ENCODE measurements around the gene ZNF830.
"Not testable (repeated sequence)": the region's sequence is repeated elsewhere in the genome, so short reads cannot be mapped to it uniquely, and the experiment has no call there.

ZNF830 gene

DNA sequence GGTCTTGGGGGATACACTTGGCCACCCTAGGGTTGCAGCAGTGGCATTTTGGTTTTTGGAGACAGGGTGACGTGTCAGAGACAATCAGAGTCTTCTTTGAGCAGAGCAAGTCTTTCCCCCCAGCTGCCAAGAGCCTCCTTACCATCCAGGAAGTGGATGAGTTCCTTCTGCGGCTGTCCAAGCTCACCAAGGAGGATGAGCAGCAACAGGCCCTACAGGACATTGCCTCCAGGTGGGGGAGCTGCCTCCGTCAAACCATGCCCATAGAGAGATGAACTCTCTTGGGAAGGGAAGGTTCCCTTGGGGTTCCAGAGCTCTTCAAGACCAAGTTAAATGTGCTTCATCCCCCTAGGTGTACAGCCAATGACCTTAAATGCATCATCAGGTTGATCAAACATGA lies 30.3 kb downstream of the ZNF830 start:
- no peak for DNase-seq (ENCODE audit: low read depth)

DNA sequence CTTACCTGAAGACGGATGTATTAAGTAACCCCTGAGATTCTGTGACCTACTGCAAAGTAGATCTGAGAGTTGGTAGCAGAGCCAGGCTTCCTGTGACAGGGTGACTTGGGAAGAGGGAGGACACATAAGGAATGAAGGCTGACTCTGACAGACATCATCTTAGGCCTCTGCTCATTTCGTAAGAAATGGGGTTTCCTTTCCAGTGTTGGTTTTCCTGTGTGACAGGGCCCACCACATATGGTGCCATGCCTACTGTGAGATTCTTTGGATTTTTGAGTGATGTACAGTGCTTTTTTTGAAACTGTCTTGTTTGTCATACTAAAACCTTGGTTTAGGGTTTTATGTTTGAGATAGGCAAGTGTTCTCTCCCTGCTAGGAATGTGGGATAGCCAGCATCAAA lies 31.7 kb downstream of the ZNF830 start:
- DNase-seq (ENCODE audit: low read depth): no peak

- no peak for DNase-seq (ENCODE audit: low read depth)
These were observed 35.3 kb downstream of the ZNF830 start for GRCh38 chr17:34996422-34997285.

DNA sequence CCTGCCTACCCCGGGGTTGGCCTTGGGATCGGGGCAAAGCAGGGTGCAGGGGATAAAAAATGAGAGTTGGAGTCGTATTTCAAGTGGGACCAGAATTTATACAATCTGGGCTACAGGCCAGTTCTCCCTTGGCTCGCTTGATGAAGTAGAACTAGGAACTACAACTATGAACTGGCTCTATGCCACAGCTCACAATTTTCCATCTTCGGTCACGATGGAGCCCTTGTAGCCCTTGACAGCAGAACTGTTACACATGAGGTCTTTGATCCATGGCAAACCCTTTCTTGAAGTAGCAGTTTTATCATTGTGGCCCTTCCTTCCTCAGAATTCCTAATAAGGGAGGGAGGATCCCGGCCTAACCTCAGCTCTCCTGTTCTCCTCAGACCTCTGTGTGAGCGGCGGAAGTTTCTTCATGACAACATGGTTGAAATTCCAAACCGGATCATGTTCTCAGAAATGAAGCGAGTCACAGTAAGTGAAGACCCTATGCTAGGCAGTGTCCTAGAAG lies 36.1 kb downstream of the ZNF830 start:
- peak; percentile 95 for DNase-seq (ENCODE audit: low read depth)

- peak; percentile 78 for DNase-seq (ENCODE audit: low read depth)
These were observed 36.9 kb downstream of the ZNF830 start for GRCh38 chr17:34998205-34998604.

DNA sequence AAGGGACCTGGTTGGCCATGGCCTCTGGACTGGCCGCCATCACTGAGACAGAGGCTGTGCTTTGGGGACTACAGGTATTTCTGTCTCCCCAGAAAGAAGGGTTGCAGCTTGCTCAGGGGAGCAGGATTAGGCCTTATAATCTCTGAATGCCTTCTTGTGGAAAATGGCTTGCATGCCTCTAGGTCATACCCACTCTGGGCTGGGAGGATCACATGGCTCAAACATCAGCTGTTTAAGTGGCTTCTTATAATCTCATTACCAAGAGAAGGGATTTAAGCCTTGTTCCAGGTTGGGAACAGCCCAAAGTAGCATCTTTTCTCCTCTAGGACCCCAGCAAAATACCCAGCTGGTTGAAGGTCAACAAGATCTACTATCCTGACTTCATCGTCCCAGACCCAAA lies 38.1 kb downstream of the ZNF830 start:
- DNase-seq (ENCODE audit: low read depth): no peak

DNA sequence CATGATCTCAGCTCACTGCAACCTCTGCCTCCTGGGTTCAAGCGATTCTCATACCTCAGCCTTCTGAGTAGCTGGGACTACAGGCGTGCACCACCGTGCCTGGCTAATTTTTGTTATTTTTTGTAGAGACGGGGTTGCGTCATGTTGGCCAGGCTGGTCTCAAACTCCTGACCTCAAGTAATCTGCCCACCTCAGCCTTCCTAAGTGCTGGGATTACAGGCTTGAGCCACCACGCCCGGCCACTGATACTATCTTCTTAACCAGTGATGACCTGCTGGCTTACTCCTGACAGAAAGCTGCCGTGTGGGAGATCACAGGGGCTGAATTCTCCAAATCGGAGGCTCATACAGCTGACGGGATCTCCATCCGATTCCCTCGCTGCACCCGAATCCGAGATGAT lies 39.6 kb downstream of the ZNF830 start:
- DNase-seq (ENCODE audit: low read depth): not testable (repeated sequence)

DNA sequence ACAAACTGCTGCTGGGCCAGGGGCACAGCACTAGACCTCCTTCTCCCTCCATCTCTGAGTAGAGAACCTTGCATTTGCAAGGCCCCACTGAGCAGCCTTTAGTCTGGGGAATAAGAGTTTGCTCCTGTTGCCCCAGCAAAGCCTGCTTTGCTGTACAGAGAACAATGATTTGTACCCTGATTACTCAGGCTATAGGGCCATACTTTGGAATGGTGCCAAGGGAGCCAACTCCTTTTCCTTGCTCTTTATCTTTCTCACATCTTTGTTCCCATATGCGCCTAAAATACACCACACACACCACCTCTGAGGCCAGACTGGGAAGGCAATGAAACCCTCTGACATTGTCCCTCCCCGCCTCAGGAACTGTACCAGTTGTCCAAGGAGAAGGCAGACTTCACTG lies 40.2 kb downstream of the ZNF830 start:
- no peak for DNase-seq (ENCODE audit: low read depth)

DNA sequence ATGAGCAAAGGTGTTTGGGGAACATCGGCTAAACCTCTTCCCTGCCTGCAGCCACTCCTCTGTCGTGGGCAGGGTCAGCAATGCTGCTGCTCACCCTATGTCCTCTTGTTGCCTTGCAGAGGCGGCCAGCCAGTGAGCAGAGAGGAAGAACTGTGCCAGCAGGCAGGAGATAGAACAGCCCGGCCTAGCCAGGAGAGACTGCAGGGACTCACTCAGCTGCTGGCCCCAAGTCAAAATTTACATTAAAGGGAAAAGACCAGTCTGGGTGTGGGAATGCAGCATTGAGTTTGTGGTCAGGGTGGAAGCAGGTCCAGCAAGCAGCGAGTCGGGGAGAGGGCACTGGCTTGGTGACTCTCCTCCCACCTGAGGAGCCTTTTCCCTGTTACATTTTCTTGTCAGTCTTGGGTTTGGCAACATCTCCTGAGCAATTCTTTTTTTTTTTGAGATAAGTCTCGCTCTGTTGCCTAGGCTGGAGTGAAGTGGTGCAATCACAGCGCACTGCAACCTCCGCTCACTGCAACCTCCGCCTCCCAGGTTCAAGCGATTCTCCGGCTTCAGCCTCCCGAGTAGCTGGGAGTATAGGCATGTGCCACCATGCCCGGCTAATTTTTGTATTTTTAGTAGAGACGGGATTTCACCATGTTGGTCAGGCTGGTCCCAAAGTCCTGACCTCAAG lies 41.7 kb downstream of the ZNF830 start:
- peak; percentile 53 for DNase-seq (ENCODE audit: low read depth)

DNA sequence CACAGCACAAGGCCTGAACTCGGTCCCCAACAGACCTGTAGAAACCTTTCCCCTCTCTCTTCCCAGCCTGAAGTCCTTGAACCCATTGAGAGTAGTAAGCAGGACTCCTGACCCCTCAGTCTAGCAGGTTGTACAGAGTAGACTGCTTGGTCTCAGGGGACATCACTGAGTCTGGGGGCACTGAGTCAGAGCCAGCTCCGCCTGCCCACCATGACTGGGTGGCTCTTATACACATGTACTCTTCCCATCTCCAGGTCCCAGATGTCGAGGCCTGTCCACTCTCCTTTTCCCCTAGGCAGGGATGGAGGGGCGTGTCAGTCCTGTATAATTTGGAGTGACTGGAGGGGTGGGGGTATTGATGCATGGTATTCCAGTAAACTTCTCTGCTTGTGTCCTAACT lies 42.4 kb downstream of the ZNF830 start:
- no peak for DNase-seq (ENCODE audit: low read depth)

- no peak for DNase-seq (ENCODE audit: low read depth)
These were observed 45.0 kb downstream of the ZNF830 start for GRCh38 chr17:35006345-35006744.

DNA sequence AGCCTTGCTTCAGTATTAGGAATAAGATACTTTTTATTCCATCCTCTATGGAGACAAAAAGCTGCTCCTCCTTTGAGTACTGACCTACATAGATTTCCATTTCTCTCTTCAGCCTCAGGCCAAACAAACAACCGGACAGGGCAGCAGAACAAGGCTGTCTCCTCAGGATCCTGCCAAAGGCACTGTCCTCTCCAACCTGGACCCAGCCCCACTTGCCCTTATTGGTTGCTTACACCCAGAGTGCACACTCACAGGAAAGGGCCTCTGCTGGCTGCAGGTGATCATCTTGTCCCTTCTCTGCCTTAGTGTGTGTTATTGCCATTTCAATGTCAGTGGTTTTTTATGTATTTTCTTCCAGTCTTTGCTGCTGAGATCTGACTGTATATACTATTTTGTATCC lies 45.6 kb downstream of the ZNF830 start:
- no peak for DNase-seq (ENCODE audit: low read depth)

- no peak for DNase-seq (ENCODE audit: low read depth)
These were observed 48.8 kb downstream of the ZNF830 start for GRCh38 chr17:35010093-35010492.

DNA sequence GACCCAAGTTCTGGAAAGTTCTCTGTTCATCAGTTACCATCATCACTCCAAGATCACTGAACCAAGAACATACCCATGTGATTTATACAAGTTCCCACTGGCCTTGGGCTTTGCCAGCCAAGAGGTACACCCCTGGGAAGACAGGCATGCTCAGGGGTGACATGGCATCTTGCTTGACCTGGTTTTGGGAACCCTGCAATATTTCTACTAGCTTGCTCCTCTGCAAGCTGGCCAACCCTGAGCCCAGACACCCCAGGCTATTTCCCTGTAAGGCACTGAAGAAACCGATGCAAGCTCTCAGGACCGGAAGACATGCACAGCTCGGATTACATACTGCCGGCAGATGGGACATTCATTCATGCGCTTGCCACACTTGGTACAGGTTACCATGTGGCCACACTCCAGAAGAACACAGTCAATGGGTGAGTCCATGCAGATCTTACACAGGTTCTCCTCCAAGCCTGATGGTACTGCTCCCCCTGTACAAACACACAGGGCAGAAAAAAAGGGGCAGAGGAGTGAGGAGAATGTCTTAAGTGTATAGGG lies 50.4 kb downstream of the ZNF830 start:
- DNase-seq (ENCODE audit: low read depth): peak; percentile 33
